MCF 10A (cell line): ENCODE results near the gene HRK. TPM values are rescaled to one million over a fixed set of nuclear protein-coding genes. Genes with fewer than 3 reads are reported as not detected.
"Not testable (repeated sequence)": the region's sequence is repeated elsewhere in the genome, so short reads cannot be mapped to it uniquely, and the experiment has no call there.

Experiments
- BruUV-seq: library from RNA; stranded (reverse); fragments of 400-500 nt; replicated peaks from 2 replicates; lab custom pipeline; 2021; lab: Mats Ljungman, UMichigan
- CTCF ChIA-PET: fragments of 300-600 bp; sonication (Branson Sonifier 250); formaldehyde crosslinking; extraction: SDS; loops from one replicate; lab custom pipeline; 2021; ENCODE audit warnings: antibody characterized with exemption, inconsistent platforms; lab: Yijun Ruan, JAX
- POLR2A ChIA-PET: fragments of 300-600, 350-650 bp; sonication (Branson Sonifier 250); formaldehyde crosslinking; extraction: SDS; loops from one replicate; lab custom pipeline; 2020; ENCODE audit warnings: antibody characterized with exemption, inconsistent platforms; lab: Yijun Ruan, JAX
- DNase-seq: peaks from one replicate; pipeline ENCODE4 v3.0.0-alpha.2; 2018; ENCODE audit not compliant: unreplicated experiment
- H3K27ac Mint-ChIP-seq: one replicate; pipeline ENCODE4 v1.8.0; 2022; ENCODE audit warnings: mild to moderate bottlenecking, low read depth, mixed read lengths; ENCODE audit not compliant: unreplicated experiment
- H3K27me3 Mint-ChIP-seq: one replicate; pipeline ENCODE4 v1.8.0; 2022; ENCODE audit warnings: mixed read lengths; ENCODE audit not compliant: insufficient read depth, unreplicated experiment
- H3K36me3 Mint-ChIP-seq: one replicate; pipeline ENCODE4 v1.8.0; 2022; ENCODE audit warnings: mild to moderate bottlenecking, moderate library complexity, mixed read lengths; ENCODE audit not compliant: insufficient read depth, unreplicated experiment
- H3K4me1 Mint-ChIP-seq: one replicate; pipeline ENCODE4 v1.8.0; 2022; ENCODE audit warnings: mixed read lengths; ENCODE audit not compliant: insufficient read depth, unreplicated experiment
- H3K4me3 Mint-ChIP-seq: one replicate; pipeline ENCODE4 v1.8.0; 2022; ENCODE audit warnings: mild to moderate bottlenecking, moderate library complexity, mixed read lengths; ENCODE audit not compliant: unreplicated experiment
- H3K9me3 Mint-ChIP-seq: one replicate; pipeline ENCODE4 v1.8.0; 2022; ENCODE audit warnings: mixed read lengths; ENCODE audit not compliant: unreplicated experiment
- CTCF ChIP-seq: fragments of 200-600 bp; IDR thresholded peaks from one replicate; pipeline ENCODE4 v1.8.0; 2022; ENCODE audit warnings: antibody characterized with exemption, mild to moderate bottlenecking; ENCODE audit not compliant: unreplicated experiment
- intact Hi-C: fragments of 100-400 bp; cut with micrococcal nuclease; formaldehyde crosslinking; loops from 2 replicates; pipeline ENCODE4 v1.14.1; 2022
- total RNA-seq: library from RNA; stranded (reverse); gene quantifications from 2 replicates; pipeline ENCODE4 v1.2.3, GENCODE V29; 2022

The HRK gene
- total RNA-seq, 1 experiment from 2014 or later: 3.0 TPM

GRCh38 chr12:116820064-116820656, 61.1 kb downstream of the HRK start:
- Mint-ChIP-seq H3K4me3 (peak overlapping the region; percentile 81), H3K9me3 (no peaks in the 10 kb centered on the region), H3K36me3 (no peaks in the 10 kb centered on the region), H3K27ac (peak overlapping the region; percentile 96), H3K4me1 (peaks cover 6% of the 10 kb centered on the region), H3K27me3 (no peaks in the 10 kb centered on the region)
- intact Hi-C loops: no loop called here
- ChIA-PET POLR2A (interaction anchor here (1.0 to 2.2 kb wide), 3 partner anchors 22 to 60 kb away, joined by 3 to 14 read pairs (median 6); partner anchors contain the start of gene HRK), CTCF (interaction anchor here (0.6 to 2.1 kb wide), 5 partner anchors 22 to 116 kb away, joined by 3 to 9 read pairs (median 5); partner anchors contain the start of gene HRK)
- no peak for TF ChIP-seq CTCF
- no peak for DNase-seq
- no TSS peak for BruUV-seq

GRCh38 chr12:116818948-116819832, 62.1 kb downstream of the HRK start:
- Mint-ChIP-seq H3K27ac (peak overlapping the region; percentile 96), H3K4me3 (peak overlapping the region; percentile 81), H3K9me3 (no peaks in the 10 kb centered on the region), H3K4me1 (peaks cover 7% of the 10 kb centered on the region), H3K36me3 (no peaks in the 10 kb centered on the region), H3K27me3 (no peaks in the 10 kb centered on the region)
- TF ChIP-seq CTCF: no peak
- intact Hi-C loops: loop anchor here (2.0 to 5.0 kb wide), 2 partner anchors 63 to 80 kb away; partner anchors contain the start of genes HRK, RNFT2 and SPRING1
- TSS peak; percentile 80 for BruUV-seq
- DNase-seq: peak; percentile 89
- CTCF ChIA-PET: interaction anchor here (0.6 to 2.1 kb wide), 6 partner anchors 22 to 115 kb away, joined by 3 to 9 read pairs (median 4); partner anchors contain the start of gene HRK
- POLR2A ChIA-PET: interaction anchor here (0.5 to 2.2 kb wide), 7 partner anchors 23 to 1057 kb away, joined by 3 to 14 read pairs (median 3); partner anchors contain the start of genes FBXW8 and HRK

GRCh38 chr12:116818341-116818856, 62.8 kb downstream of the HRK start:
- no TSS peak for BruUV-seq
- CTCF ChIA-PET: interaction anchor here (0.7 to 2.1 kb wide), 2 partner anchors 63 to 108 kb away, joined by 3 to 9 read pairs; partner anchors contain the start of gene HRK

GRCh38 chr12:116814766-116815165, 66.5 kb downstream of the HRK start:
- POLR2A ChIA-PET: interaction anchor here (0.5 to 0.9 kb wide), 2 partner anchors 42 to 48 kb away, joined by 3 read pairs; no protein-coding TSS in a partner anchor
- not testable (repeated sequence) for BruUV-seq

More at GRCh38 chr12:116818341-116818856, 62.8 kb downstream of the HRK start:
- no peaks in the 10 kb centered on the region for H3K36me3 Mint-ChIP-seq
- peaks cover 15% of the 10 kb centered on the region for H3K4me1 Mint-ChIP-seq
- intact Hi-C loops: loop anchor here (2.0 to 5.0 kb wide), 2 partner anchors 64 to 80 kb away; partner anchors contain the start of genes HRK, RNFT2 and SPRING1
- peak overlapping the region; percentile 96 for H3K27ac Mint-ChIP-seq
- H3K9me3 Mint-ChIP-seq: no peaks in the 10 kb centered on the region
- H3K4me3 Mint-ChIP-seq: peak overlapping the region; percentile 81
- no peak for DNase-seq
- H3K27me3 Mint-ChIP-seq: no peaks in the 10 kb centered on the region
- POLR2A ChIA-PET: interaction anchor here (0.5 to 3.1 kb wide), 4 partner anchors 25 to 158 kb away, joined by 3 to 13 read pairs (median 4); partner anchors contain the start of gene FBXW8
- TF ChIP-seq CTCF: no peak

More at GRCh38 chr12:116814766-116815165, 66.5 kb downstream of the HRK start:
- DNase-seq, H3K9me3 Mint-ChIP-seq, H3K36me3 Mint-ChIP-seq, H3K27me3 Mint-ChIP-seq, H3K4me3 Mint-ChIP-seq, H3K27ac Mint-ChIP-seq: not testable (repeated sequence)
- H3K4me1 Mint-ChIP-seq: peaks cover 14% of the 10 kb centered on the region
- CTCF ChIA-PET: interaction anchor here (0.6 to 1.1 kb wide), 2 partner anchors 96 to 125 kb away, joined by 3 read pairs; no protein-coding TSS in a partner anchor
- intact Hi-C loops: loop anchor here (5.0 kb wide), 1 partner anchor 68 kb away; the partner anchor contains the start of gene HRK
